Mucosa of rectum (tissue), 2 donors: ENCODE data around the gene ZBTB7C.

Experiments used
- H3K27ac ChIP-seq, 2 donors: one replicate each; pipeline ENCODE4 v1.7.0; 2013; ENCODE audit warnings: inconsistent platforms in 2 of 2, low read depth in 2 of 2, low read length in 2 of 2
- H3K27me3 ChIP-seq, 2 donors: one replicate each; pipeline ENCODE4 v1.7.0; 2013; ENCODE audit warnings: low read length in 2 of 2; ENCODE audit not compliant: control insufficient read depth in 2 of 2, insufficient read depth in 2 of 2
- H3K36me3 ChIP-seq, 2 donors: one replicate each; pipeline ENCODE4 v1.7.0; 2013; ENCODE audit warnings: low read length in 2 of 2; ENCODE audit not compliant: control insufficient read depth in 2 of 2, insufficient read depth in 2 of 2
- H3K4me1 ChIP-seq, 2 donors: one replicate each; pipeline ENCODE4 v1.7.0; 2013; ENCODE audit warnings: low read length in 2 of 2, mild to moderate bottlenecking in 1 of 2; ENCODE audit not compliant: control insufficient read depth in 2 of 2, insufficient read depth in 2 of 2
- H3K4me3 ChIP-seq, 2 donors: one replicate each; pipeline ENCODE4 v1.7.0; 2013; ENCODE audit warnings: low read length in 2 of 2
- H3K9ac ChIP-seq, 2 donors: one replicate each; pipeline ENCODE4 v1.7.0; 2013; ENCODE audit warnings: low read length in 2 of 2, low read depth in 1 of 2, mild to moderate bottlenecking in 1 of 2
- H3K9me3 ChIP-seq, 2 donors: one replicate each; pipeline ENCODE4 v1.7.0; 2013; ENCODE audit warnings: low read length in 2 of 2; ENCODE audit not compliant: control insufficient read depth in 2 of 2
- donor health status: healthy.
- donor health status: Normal muscosa, but diverticular disease.

ZBTB7C gene

DNA sequence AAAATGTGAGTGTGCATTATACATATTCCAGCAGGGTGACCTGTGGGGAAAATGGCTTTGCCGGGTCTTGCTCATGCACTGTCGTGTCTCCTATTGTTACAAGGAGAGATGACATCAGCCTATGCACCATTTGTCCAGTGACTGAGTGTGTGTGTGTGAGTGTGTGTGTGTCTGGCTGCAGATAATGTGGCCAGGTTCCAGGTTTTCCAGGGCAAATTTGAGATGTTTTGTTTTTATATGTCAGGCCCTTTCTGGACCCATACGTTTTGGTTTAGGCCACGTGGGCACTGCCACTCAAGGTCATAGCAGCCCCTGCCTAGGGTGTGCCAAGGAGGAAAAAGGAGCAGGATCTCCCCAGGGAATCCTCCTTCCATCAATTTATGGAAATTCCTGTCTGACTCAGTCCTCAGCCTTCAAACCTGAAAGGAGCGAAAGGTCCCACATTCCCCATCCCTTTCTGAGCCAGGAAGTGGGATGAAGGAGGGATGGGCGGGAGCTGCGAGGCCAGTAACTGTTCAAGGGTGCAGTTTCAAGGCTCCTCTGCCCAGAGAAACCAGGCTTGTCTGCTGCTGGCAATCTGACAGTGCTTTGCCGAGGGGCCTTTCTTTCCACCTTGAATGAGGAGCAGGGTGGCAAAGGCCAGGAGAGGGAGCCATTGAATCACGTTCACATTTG is 385.7 kb downstream of the ZBTB7C start:
- H3K9me3 ChIP-seq: no peaks in the 10 kb centered on the region
- no peak overlapping the region for H3K9ac ChIP-seq
- no peaks in the 10 kb centered on the region for H3K4me1 ChIP-seq
- peaks cover 0 to 5% of the 10 kb centered on the region in 2 donors for H3K36me3 ChIP-seq
- no peak overlapping the region for H3K27ac ChIP-seq
- H3K27me3 ChIP-seq: no peaks in the 10 kb centered on the region
- no peak overlapping the region for H3K4me3 ChIP-seq

DNA sequence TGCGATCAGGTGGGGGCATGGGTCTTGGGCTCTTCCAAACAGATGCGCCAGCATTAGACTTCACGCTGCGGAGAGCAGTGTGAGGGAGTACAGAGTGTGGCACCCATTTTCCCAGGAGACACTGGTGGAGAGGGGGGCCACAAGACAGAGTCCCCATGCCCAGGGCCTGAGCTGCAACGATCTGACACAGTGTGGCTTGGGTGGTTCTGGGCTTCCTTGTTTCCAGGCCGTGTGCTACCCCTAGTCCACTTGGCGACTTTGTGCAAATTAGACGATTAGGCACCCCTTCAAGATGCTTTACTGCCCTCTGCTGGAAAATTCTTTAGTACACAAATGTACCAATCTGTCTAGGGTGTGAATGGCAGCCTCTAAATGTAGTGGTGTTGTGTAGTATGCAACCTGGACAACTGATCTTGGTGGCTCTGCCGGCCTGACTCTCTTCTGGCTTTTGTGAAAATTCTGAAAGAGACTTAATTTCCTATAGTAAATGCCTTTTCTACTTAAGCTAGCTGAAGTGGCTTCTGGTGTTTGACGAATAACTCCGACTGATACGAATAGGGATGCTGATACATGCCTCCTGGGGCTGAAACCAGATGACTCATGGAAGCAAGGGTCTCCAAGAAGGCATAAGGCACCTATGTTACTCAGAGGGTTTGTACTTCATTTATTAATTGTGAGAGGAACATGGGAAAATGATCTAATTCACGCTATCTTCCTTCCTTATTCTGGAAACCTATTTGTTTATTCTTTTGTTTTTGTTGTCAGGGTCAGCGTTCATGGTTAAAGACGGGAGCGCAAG is 386.5 kb downstream of the ZBTB7C start:
- H3K9ac ChIP-seq: no peak overlapping the region
- H3K9me3 ChIP-seq: no peaks in the 10 kb centered on the region

DNA sequence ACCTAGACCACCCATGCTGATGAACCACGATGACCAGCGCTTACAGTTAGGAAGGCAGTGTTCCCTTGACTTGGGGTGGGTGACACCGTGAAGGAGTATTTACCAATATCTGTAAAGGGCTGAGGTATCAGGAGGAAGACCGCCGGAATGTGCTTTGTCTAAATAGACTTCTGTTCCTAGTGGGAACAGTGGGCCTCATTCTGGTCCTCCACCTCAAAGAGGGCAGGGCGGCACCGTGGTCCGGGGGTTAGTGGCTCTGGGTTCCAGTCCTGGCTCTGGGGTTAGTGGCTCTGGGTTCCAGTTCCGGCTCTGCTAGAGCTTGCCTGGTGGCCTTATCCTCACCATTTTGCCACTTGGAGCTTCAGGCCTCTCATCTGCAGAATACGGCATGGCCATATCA is 387.2 kb downstream of the ZBTB7C start:
- Histone ChIP-seq H3K4me3 (no peak overlapping the region), H3K9me3 (no peaks in the 10 kb centered on the region)

More for the DNA sequence above, 386.5 kb downstream of the ZBTB7C start:
- Histone ChIP-seq H3K27ac (no peak overlapping the region), H3K27me3 (no peaks in the 10 kb centered on the region), H3K4me3 (no peak overlapping the region), H3K4me1 (no peaks in the 10 kb centered on the region), H3K36me3 (peaks cover 0 to 2% of the 10 kb centered on the region in 2 donors)

DNA sequence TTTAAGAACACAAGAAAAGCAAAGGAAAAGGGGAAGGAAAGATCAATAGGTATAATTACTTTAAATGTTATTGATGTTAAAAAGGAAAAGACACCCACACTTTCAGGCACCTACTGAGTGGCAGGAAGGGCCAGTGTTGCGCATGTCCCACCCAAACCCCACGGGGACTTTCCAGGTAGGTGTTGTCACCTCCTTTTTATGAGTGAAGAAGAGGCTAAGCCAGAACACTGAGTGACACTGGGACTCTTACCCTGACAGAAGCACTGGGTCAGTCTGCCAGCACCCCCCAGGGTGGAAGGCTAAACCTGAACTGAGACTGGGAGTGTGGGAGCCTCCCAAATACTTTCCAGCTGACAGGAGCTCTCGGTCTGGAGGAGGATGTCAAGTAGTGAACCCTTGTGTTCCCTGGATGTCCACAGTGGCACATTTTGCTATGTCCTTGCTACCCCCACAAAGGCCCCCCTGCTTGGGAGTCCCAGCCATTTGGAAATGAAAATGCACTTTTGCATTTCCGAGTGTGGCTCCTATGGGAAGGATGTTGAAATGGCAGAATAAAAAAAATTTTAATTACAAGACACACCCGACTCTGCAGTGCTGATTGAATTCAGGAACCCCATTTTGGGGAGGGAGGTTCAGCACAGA is 387.8 kb downstream of the ZBTB7C start:
- H3K36me3 ChIP-seq: peaks cover 0 to 1% of the 10 kb centered on the region in 2 donors
- no peak overlapping the region for H3K4me3 ChIP-seq
- no peaks in the 10 kb centered on the region for H3K9me3 ChIP-seq
- no peak overlapping the region for H3K27ac ChIP-seq
- no peaks in the 10 kb centered on the region for H3K4me1 ChIP-seq
- H3K9ac ChIP-seq: no peak overlapping the region
- no peaks in the 10 kb centered on the region for H3K27me3 ChIP-seq

More for the DNA sequence above, 387.2 kb downstream of the ZBTB7C start:
- Histone ChIP-seq H3K27ac (no peak overlapping the region), H3K4me1 (no peaks in the 10 kb centered on the region), H3K27me3 (no peaks in the 10 kb centered on the region), H3K9ac (no peak overlapping the region), H3K36me3 (peaks cover 0 to 2% of the 10 kb centered on the region in 2 donors)

DNA sequence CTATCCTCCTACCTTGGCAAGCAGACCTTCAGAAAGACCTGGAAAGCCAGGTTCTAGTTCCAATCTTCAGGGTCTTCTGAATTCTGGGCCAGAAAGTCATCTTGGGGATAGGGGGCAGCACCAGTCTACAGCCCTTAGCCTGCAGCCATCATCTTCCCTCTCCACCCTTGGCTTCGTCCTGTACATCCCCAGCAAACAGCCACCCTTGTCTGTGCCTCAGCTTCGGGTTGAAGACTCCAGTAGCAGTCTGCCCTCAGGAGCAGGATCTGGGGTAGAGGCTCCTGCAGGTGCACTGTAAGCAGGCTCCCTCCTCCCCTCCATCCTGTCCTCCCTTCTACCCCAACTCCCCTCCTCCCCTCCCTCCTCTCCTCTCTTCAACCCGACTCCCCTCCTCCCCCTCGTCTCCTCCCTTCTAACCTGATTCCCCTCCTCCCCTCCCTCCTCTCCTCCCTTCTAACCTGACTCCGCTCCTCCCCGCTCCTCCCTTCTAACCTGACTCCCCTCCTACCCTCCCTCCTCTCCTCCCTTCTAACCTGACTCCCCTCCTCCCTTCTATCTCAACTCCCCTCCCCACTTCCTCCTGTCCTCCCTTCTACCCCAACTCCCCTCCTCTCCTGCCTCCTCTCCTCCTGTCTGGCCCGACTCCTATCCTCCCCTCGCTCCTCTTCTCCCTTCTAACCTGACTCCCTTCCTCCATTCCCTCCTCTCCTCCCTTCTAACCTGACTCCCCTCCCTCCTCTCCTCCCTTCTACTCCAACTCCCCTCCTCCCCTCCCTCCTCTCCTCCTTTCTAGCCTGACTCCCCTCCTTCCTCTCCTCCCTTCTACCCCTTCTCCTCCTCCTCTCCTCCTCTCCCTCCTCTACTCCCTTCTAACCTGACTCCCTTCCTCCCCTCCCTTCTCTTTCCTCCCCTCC is 388.6 kb downstream of the ZBTB7C start:
- no peaks in the 10 kb centered on the region for H3K4me1 ChIP-seq
- H3K27me3 ChIP-seq: no peaks in the 10 kb centered on the region
- no peaks in the 10 kb centered on the region for H3K9me3 ChIP-seq
- no peak overlapping the region for H3K9ac ChIP-seq
- H3K27ac ChIP-seq: no peak overlapping the region
- no peaks in the 10 kb centered on the region for H3K36me3 ChIP-seq
- H3K4me3 ChIP-seq: no peak overlapping the region

DNA sequence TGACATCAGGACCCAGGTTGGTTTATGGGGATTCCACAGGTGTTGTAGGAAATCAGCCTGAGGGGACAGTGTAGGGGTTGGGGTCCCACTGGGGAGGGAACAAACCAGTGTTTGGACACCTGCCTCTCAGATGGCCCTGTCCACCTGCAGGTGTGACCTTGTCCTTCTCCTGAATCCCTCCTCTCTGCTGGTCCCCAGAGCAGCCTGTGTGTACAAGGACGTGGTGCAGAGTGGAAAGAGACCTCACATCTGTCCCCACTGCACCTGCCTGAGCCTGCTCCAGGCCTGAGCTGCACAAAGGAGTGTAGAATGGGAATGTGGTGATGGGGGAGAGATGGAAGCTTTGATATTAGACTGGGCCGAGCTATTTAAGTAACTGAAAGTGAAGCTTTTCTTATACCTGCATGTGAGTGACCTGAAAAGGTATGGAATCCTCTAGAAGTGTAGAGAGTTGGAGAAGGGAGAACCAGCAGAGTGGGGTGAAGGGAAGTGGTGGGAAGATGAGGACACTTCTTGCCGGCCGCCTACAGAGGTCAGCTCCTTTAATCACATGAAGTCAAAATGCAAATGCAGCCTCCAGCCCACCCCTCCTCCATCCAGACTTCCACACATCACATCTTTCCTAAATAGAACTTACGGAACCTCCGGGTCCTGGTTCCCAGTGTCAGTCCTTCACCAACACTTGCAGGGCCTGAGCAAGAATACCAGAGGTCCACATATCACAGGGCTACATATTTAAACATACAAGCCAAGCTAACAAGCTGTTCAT is 389.4 kb downstream of the ZBTB7C start:
- Histone ChIP-seq H3K4me3 (no peak overlapping the region), H3K27ac (no peak overlapping the region)

DNA sequence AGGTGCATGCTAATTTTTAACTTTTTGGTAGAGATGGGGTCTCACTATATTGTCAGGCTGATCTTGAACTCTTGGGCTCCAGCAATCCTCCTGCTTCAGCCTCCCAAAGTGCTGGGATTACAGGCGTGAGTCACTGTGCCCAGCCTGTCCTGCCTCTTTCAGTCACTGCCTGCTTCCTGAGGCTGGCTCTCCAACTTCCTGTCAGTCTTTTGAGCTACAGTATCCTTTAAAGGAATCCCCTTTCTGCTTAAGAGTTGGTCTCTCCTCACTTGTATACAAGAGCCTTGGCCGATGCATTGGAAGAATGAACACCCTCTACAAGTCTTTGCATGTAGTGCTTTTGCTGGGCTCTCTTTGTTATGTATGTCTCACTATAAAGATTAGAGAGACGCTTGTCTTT is 390.3 kb downstream of the ZBTB7C start:
- Histone ChIP-seq H3K4me1 (no peaks in the 10 kb centered on the region), H3K27ac (no peak overlapping the region), H3K9ac (no peak overlapping the region), H3K9me3 (no peaks in the 10 kb centered on the region), H3K27me3 (no peaks in the 10 kb centered on the region), H3K4me3 (no peak overlapping the region), H3K36me3 (no peaks in the 10 kb centered on the region)

More for the DNA sequence above, 389.4 kb downstream of the ZBTB7C start:
- no peaks in the 10 kb centered on the region for H3K4me1 ChIP-seq
- H3K9ac ChIP-seq: no peak overlapping the region
- H3K36me3 ChIP-seq: no peaks in the 10 kb centered on the region
- H3K27me3 ChIP-seq: no peaks in the 10 kb centered on the region
- H3K9me3 ChIP-seq: no peaks in the 10 kb centered on the region

DNA sequence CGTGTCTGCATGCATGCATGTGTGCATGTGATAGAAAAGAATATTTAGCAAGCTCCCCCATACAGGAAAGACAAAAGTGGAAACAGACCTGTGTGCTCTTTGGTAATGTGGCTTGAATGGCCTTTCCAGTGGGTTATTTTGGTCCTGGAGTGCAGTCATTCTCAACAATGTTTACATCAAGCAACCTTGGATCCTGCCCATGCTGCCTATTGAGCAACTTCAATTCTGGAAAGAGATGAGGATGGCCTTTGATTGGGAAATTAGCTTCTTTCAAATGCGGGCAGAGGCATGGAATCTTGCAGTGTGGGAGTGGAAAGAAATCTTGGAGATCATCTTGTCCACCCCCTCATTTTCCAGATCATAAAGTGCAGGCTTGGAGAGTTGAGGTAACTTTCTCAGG is 391.5 kb downstream of the ZBTB7C start:
- no peak overlapping the region for H3K27ac ChIP-seq

DNA sequence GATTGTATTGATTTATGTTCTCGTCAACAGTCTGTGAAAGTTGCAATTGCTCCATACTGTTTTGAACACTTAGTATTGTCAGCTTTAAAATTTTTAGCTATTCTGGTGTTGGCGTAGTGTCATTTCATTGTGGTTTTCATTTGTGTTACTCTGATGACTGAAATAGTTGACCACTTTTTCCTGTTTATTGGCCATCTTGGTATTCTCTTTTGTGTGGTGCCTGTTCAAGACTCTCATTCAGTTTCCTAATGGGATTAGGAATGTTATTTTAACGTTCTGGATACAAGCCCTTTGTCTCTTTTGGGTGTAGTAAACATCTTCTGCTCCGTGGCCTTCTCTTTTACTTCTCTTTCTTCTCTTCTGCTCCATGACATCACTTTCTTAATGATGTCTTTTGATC is 396.0 kb downstream of the ZBTB7C start:
- no peaks in the 10 kb centered on the region for H3K36me3 ChIP-seq

More for the DNA sequence above, 391.5 kb downstream of the ZBTB7C start:
- Histone ChIP-seq H3K4me1 (no peaks in the 10 kb centered on the region), H3K9ac (no peak overlapping the region), H3K4me3 (no peak overlapping the region), H3K27me3 (no peaks in the 10 kb centered on the region), H3K36me3 (no peaks in the 10 kb centered on the region), H3K9me3 (no peaks in the 10 kb centered on the region)

More for the DNA sequence above, 396.0 kb downstream of the ZBTB7C start:
- H3K9ac ChIP-seq: no peak overlapping the region
- no peaks in the 10 kb centered on the region for H3K4me1 ChIP-seq
- H3K27ac ChIP-seq: no peak overlapping the region
- H3K9me3 ChIP-seq: no peaks in the 10 kb centered on the region
- H3K4me3 ChIP-seq: no peak overlapping the region
- H3K27me3 ChIP-seq: no peaks in the 10 kb centered on the region
